GM12872 (cell line): ENCODE results near the gene BAHD1.

Experiments
- CTCF ChIP-seq: IDR thresholded peaks from 3 replicates; pipeline ENCODE4 v1.5.1; 2011; ENCODE audit warnings: low read depth, mild to moderate bottlenecking, low read length, moderate library complexity; ENCODE audit not compliant: insufficient read depth

Gene BAHD1

GRCh38 chr15:40459391-40460015 is 18.8 kb downstream of the BAHD1 start:
- TF ChIP-seq CTCF, result no peak

GRCh38 chr15:40460404-40460803 is 19.7 kb downstream of the BAHD1 start:
- TF ChIP-seq CTCF, result no peak

GRCh38 chr15:40461958-40462357 is 21.2 kb downstream of the BAHD1 start:
- no peak for TF ChIP-seq CTCF

- TF ChIP-seq CTCF, result no peak
Measured at GRCh38 chr15:40463279-40463678, 22.5 kb downstream of the BAHD1 start.

GRCh38 chr15:40463886-40464545 is 23.3 kb downstream of the BAHD1 start:
- no peak for TF ChIP-seq CTCF

- TF ChIP-seq CTCF, result no peak
Measured at GRCh38 chr15:40464595-40465185, 23.9 kb downstream of the BAHD1 start.

GRCh38 chr15:40465939-40466338 is 25.2 kb downstream of the BAHD1 start:
- no peak for TF ChIP-seq CTCF
